Sigmoid colon (tissue), 7 donors: ENCODE data around the gene ZNF664. TPM values are rescaled to one million over a fixed set of nuclear protein-coding genes. Genes with fewer than 3 reads are reported as not detected.

Experiments used
- DNase-seq: peaks from one replicate; pipeline ENCODE4 v3.0.0-alpha.2; 2019
- H3K27ac ChIP-seq, 4 donors: fragments of 200-600 bp; sonication (generic); one replicate each; pipeline ENCODE4 v1.5.1; 2016 to 2019; ENCODE audit warnings: mild to moderate bottlenecking in 1 of 4
- H3K27me3 ChIP-seq, 3 donors: fragments of 200-600 bp; sonication (generic); one replicate each; pipeline ENCODE4 v1.5.1; 2019; ENCODE audit warnings: mild to moderate bottlenecking in 1 of 3
- H3K36me3 ChIP-seq, 4 donors: fragments of 200-600 bp; sonication (generic); one replicate each; pipeline ENCODE4 v1.5.1; 2016 to 2019
- H3K4me1 ChIP-seq, 4 donors: fragments of 200-600 bp; sonication (generic); one replicate each; pipeline ENCODE4 v1.5.1; 2017 to 2019
- H3K4me3 ChIP-seq, 4 donors: fragments of 200-600 bp; sonication (generic); one replicate each; pipeline ENCODE4 v1.5.1; 2017 to 2019; ENCODE audit warnings: mild to moderate bottlenecking in 2 of 4, moderate library complexity in 1 of 4
- H3K9me3 ChIP-seq, 4 donors: fragments of 200-600 bp in 3 of 4; sonication (generic) in 3 of 4; one replicate each; pipeline versions ENCODE4 v1.5.1 to v1.6.1; 2013 to 2019
- CTCF ChIP-seq, 4 experiments: fragments of 450-650 bp in 3 of 4; fragments of 200-600 bp in 1 of 4; IDR thresholded peaks; one replicate each; pipeline ENCODE4 v1.5.1; 2016 to 2019; ENCODE audit warnings: antibody characterized with exemption in 4 of 4, mild to moderate bottlenecking in 3 of 4, moderate library complexity in 2 of 4
- EP300 ChIP-seq, 4 donors: sonication (generic); formaldehyde crosslinking; IDR thresholded peaks; one replicate each; pipeline ENCODE4 v1.6.1; 2017; ENCODE audit warnings: antibody characterized with exemption in 4 of 4
- POLR2A ChIP-seq, 2 donors: fragments of 450-650 bp; IDR thresholded peaks; one replicate each; pipeline ENCODE4 v1.6.1; 2016; ENCODE audit warnings: antibody characterized with exemption in 2 of 2, mild to moderate bottlenecking in 2 of 2, moderate library complexity in 2 of 2
- POLR2AphosphoS5 ChIP-seq, 4 donors: sonication (generic); formaldehyde crosslinking; IDR thresholded peaks; one replicate each; pipeline ENCODE4 v1.6.1; 2017; ENCODE audit warnings: antibody characterized with exemption in 4 of 4
- WGBS, 2 donors: extraction: QIAGEN DNeasy Blood & Tissue Kit; methylation state at CpG; one replicate each; pipeline ENCODE4 v1.1.7; 2013; 5-methylcytosine and 5-hydroxymethylcytosine counted together
- intact Hi-C: fragments of 100-400 bp; cut with DNase I; formaldehyde crosslinking; loops from one replicate; pipeline ENCODE4 v1.15.1; 2023
- polyA plus RNA-seq, 3 donors: library from polyadenylated mRNA; stranded (reverse); fragments of 200-250 nt; gene quantifications; one replicate each; pipeline ENCODE4 v1.2.3, GENCODE V29; 2013
- total RNA-seq, 4 donors: library from RNA; depleted of rRNA; stranded (reverse); fragments of >200 nt; gene quantifications; one replicate each; pipeline ENCODE4 v1.1.0, GENCODE V29; 2016
- donor health status: healthy with polysubstance abuse.
- donor health status: Bipolar disorder and iron deficiency.
- donor health status: healthy.

The ZNF664 gene
- total and polyA plus RNA-seq, 7 donors: 43.4 to 74.0 (median 62.5) TPM

DNA sequence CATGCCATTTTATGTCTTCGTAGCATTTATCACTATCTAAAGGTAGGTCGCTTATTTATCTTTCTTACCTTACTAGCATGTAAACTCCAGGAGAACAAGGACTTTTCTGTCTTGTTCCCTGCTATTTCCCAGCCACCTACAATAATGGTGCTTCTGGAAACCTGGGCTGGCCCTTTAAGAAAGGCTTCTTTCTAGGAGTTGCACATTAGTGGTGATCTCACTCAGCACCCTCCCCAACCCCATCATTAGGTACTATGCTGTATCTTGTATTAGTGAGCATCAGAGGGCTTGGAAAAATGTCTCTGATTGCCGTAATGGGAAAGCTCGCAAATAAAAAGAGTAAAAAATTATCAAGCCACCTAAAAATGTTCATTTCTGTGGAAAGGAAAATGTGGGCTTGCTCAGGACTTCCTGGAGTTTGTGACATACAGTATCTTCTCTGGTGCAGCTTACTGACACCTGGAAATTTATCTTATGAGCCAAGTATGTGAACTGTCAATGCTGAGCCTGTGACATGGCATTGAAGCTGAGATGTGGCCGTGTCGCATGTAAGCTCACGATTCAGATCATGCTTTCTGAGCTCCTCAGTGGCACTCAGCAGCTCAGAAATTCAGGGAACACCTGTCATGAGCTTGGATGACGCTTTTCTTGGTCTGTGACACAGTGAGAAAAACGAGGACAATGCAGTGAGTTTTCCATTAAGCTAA lies 12.8 kb upstream of the ZNF664 start:
- no peak for TF ChIP-seq POLR2A (IDR thresholded peaks at IDR 0.05)
- TF ChIP-seq POLR2AphosphoS5 (IDR thresholded peaks at IDR 0.05): no peak
- no peak for TF ChIP-seq CTCF (IDR thresholded peaks at IDR 0.05)
- TF ChIP-seq EP300 (IDR thresholded peaks at IDR 0.05): no peak
- no peak overlapping the region for H3K4me3 ChIP-seq
- intact Hi-C loops: no loop called here
- 82 to 91% methylated on average over 9 of the region's 9 CpGs for WGBS, 2 donors
- DNase-seq: no peak
- no peak overlapping the region for H3K27ac ChIP-seq
- no peaks in the 10 kb centered on the region for H3K27me3 ChIP-seq
- H3K9me3 ChIP-seq: no peaks in the 10 kb centered on the region
- H3K36me3 ChIP-seq: no peaks in the 10 kb centered on the region
- H3K4me1 ChIP-seq: no peaks in the 10 kb centered on the region

DNA sequence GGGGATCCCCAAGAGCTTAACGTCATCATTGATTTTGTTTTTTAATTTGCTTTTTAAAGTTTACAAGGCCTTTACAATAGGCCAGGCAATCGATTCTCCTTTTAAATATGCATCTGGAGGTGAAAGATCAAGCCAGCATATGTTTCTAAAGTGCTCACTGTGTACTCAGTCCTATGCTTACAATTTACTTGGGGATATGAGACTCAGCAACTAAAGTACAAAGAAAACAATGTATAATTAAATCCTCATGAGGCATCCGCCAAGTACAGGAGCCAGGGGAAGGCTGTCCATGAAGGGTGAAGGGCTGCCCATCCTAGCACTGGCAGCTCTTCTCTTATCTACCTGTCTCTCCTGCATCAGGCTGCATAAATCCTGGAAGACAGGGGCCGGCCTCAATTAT lies 12.2 kb upstream of the ZNF664 start:
- DNase-seq: no peak
- TF ChIP-seq POLR2AphosphoS5 (IDR thresholded peaks at IDR 0.05): no peak
- TF ChIP-seq POLR2A (IDR thresholded peaks at IDR 0.05): no peak
- TF ChIP-seq CTCF (IDR thresholded peaks at IDR 0.05): no peak
- TF ChIP-seq EP300 (IDR thresholded peaks at IDR 0.05): no peak
- Histone ChIP-seq H3K36me3 (no peaks in the 10 kb centered on the region), H3K27ac (no peak overlapping the region), H3K4me3 (no peak overlapping the region), H3K9me3 (no peaks in the 10 kb centered on the region), H3K4me1 (no peaks in the 10 kb centered on the region), H3K27me3 (no peaks in the 10 kb centered on the region)
- WGBS, 2 donors: 60 to 81% methylated on average over 4 of the region's 4 CpGs
- intact Hi-C loops: no loop called here

DNA sequence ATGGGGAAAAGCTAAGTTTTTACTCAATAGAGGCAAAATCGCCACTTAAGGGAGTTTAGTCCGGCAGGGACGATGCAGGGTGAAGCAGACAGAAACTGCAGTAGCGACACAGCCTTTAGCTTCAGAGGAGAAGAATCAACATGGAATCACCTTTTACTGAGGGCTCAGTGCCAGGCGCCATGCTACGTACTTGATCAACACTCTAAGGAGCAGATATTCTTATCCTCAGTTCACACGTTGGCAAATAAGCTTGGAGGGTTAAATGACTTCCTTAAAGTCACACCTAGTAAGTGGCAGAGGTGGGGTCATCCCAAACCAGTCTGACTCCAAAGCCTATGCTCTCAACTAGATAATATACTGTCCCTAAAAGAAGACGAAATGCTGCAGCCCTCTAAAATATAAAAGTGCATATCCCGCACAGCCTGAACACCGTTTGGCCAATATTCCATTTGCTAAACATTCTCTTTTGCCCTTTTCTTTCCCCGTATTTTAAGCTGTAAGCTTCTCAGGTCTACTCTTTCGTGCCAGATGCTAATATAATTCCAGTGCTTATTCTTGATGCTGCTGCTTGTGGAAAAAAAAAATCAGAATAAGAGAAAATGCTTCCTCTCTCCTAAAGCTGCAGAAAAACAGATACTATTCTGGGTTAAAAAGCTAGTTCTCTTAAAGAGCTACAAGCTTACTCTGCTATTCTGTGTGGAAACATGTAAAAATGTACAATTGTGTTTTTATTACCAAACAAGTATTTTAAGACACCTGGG lies 11.2 kb upstream of the ZNF664 start:
- H3K9me3 ChIP-seq: no peaks in the 10 kb centered on the region
- TF ChIP-seq EP300 (IDR thresholded peaks at IDR 0.05) (no peak), POLR2A (IDR thresholded peaks at IDR 0.05) (no peak)
- H3K4me3 ChIP-seq: no peak overlapping the region
- H3K27ac ChIP-seq: no peak overlapping the region
- no peaks in the 10 kb centered on the region for H3K4me1 ChIP-seq
- no peak for DNase-seq
- no peaks in the 10 kb centered on the region for H3K36me3 ChIP-seq
- intact Hi-C loops: no loop called here
- WGBS, 2 donors: 31 to 73% methylated on average over 12 of the region's 12 CpGs
- no peaks in the 10 kb centered on the region for H3K27me3 ChIP-seq

GRCh38 chr12:123962513-123962912 lies 10.5 kb upstream of the ZNF664 start:
- intact Hi-C loops: no loop called here
- no peak overlapping the region for H3K4me3 ChIP-seq
- TF ChIP-seq CTCF (IDR thresholded peaks at IDR 0.05) (no peak), EP300 (IDR thresholded peaks at IDR 0.05) (no peak), POLR2A (IDR thresholded peaks at IDR 0.05) (no peak), POLR2AphosphoS5 (IDR thresholded peaks at IDR 0.05) (no peak)
- DNase-seq: no peak
- H3K4me1 ChIP-seq: no peaks in the 10 kb centered on the region
- no peaks in the 10 kb centered on the region for H3K9me3 ChIP-seq
- H3K27ac ChIP-seq: no peak overlapping the region
- no peaks in the 10 kb centered on the region for H3K36me3 ChIP-seq
- WGBS, 2 donors: 69 to 80% methylated on average over 5 of the region's 5 CpGs
- no peaks in the 10 kb centered on the region for H3K27me3 ChIP-seq

DNA sequence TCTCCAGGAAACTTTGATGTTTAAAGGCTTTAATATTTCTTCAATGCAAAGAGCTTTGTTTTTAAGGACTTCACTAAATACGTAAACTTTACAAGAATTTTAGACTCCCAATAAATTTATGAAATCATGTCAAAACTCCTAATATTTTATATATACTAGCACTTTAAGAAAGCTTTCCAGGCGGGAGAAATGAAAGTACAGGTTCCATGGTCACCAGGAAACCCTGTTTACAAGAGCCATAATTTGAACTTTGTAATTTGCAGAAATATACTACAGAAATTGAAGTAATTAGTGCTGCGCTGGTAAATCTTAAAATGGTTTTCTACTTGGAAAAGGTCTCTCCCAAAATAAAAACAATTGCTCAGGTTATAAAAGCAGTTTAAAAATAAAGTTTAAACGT lies 9.2 kb upstream of the ZNF664 start:
- WGBS, 2 donors: 22 to 74% methylated on average over 4 of the region's 4 CpGs
- Histone ChIP-seq H3K4me3 (no peak overlapping the region), H3K36me3 (no peaks in the 10 kb centered on the region), H3K4me1 (peaks cover 0 to 2% (median 0%) of the 10 kb centered on the region in 4 donors), H3K9me3 (no peaks in the 10 kb centered on the region), H3K27me3 (no peaks in the 10 kb centered on the region), H3K27ac (no peak overlapping the region)
- TF ChIP-seq POLR2A (IDR thresholded peaks at IDR 0.05) (no peak), POLR2AphosphoS5 (IDR thresholded peaks at IDR 0.05) (no peak), EP300 (IDR thresholded peaks at IDR 0.05) (no peak), CTCF (IDR thresholded peaks at IDR 0.05) (no peak)
- DNase-seq: no peak
- intact Hi-C loops: no loop called here
